ENCODE results near the gene SLC6A11.

GRCh38 chr3:10985181-10985580 lies 169.2 kb downstream of the SLC6A11 start:
- no peak for TF ChIP-seq CTCF (IDR thresholded peaks at IDR 0.05)
- TF ChIP-seq POLR2A (IDR thresholded peaks at IDR 0.05): no peak

All from lower leg skin (tissue), 3 donors.